NT2/D1 (cell line): Measurements from ENCODE around the gene SLC16A13.

Experiments
- DNase-seq: peaks from one replicate; pipeline ENCODE4 v3.0.0-alpha.2; 2011; ENCODE audit warnings: low read depth, low spot score
- H3K27me3 ChIP-seq: 2 replicates; pipeline ENCODE4 v1.6.0; 2011; ENCODE audit warnings: mild to moderate bottlenecking; ENCODE audit not compliant: insufficient read length, insufficient read depth
- H3K36me3 ChIP-seq: 2 replicates; pipeline ENCODE4 v1.6.1; 2011; ENCODE audit warnings: mild to moderate bottlenecking, low read length, mixed read lengths; ENCODE audit not compliant: insufficient read depth, insufficient read length
- H3K4me1 ChIP-seq: 2 replicates; pipeline ENCODE4 v1.5.1; 2011; ENCODE audit not compliant: insufficient read depth, insufficient read length
- H3K4me3 ChIP-seq: 2 replicates; pipeline ENCODE4 v1.5.1; 2011; ENCODE audit warnings: low read depth; ENCODE audit not compliant: insufficient read length
- H3K9ac ChIP-seq: 2 replicates; pipeline ENCODE4 v1.6.0; 2011; ENCODE audit warnings: low read depth; ENCODE audit not compliant: insufficient read length
- H3K9me3 ChIP-seq: 2 replicates; pipeline ENCODE4 v1.5.1; 2011; ENCODE audit warnings: mild to moderate bottlenecking, low read length; ENCODE audit not compliant: insufficient read depth
- SUZ12 ChIP-seq: IDR thresholded peaks from 2 replicates; pipeline ENCODE4 v1.6.1; 2011; ENCODE audit not compliant: insufficient read length, insufficient read depth; ENCODE audit errors: extremely low read depth
- YY1 ChIP-seq: IDR thresholded peaks from 2 replicates; pipeline ENCODE4 v1.6.1; 2011; ENCODE audit not compliant: insufficient read length, insufficient read depth
- ZNF274 ChIP-seq: IDR thresholded peaks from 2 replicates; pipeline ENCODE4 v1.6.1; 2011; ENCODE audit warnings: mild to moderate bottlenecking, low read depth, low read length

The SLC16A13 gene

GRCh38 chr17:6995500-6996255 lies 40.1 kb upstream of the SLC16A13 start, which contains the start of gene ALOX12:
Gene ALOX12 (plus strand): TSS chr17:6996049. CDS start chr17:6996118, 69 bp downstream.
- TF ChIP-seq SUZ12 (no peak), ZNF274 (no peak), YY1 (no peak)
- Histone ChIP-seq H3K4me3 (peak within 1 kb of the TSS; percentile 41), H3K27me3 (no peaks in the 10 kb centered on the region), H3K9ac (peak within 1 kb of the TSS; percentile 72), H3K9me3 (no peaks in the 10 kb centered on the region), H3K4me1 (peaks cover 5% of the 10 kb centered on the region), H3K36me3 (peaks cover 14% of the 10 kb centered on the region)
- no peak for DNase-seq

GRCh38 chr17:6996256-6997011 lies 39.4 kb upstream of the SLC16A13 start:
- TF ChIP-seq YY1 (no peak), SUZ12 (no peak)
- H3K4me3 ChIP-seq = peak overlapping the region; percentile 41
- DNase-seq = no peak
- H3K9me3 ChIP-seq = no peaks in the 10 kb centered on the region
- no peaks in the 10 kb centered on the region for H3K27me3 ChIP-seq
- H3K9ac ChIP-seq = peak overlapping the region; percentile 72
- peaks cover 5% of the 10 kb centered on the region for H3K4me1 ChIP-seq
- H3K36me3 ChIP-seq = peaks cover 19% of the 10 kb centered on the region

GRCh38 chr17:6997171-6997570 lies 38.6 kb upstream of the SLC16A13 start:
- TF ChIP-seq SUZ12 (no peak), ZNF274 (no peak), YY1 (no peak)
- Histone ChIP-seq H3K9me3 (no peaks in the 10 kb centered on the region), H3K4me1 (peaks cover 5% of the 10 kb centered on the region), H3K4me3 (no peak overlapping the region), H3K9ac (no peak overlapping the region), H3K36me3 (peaks cover 26% of the 10 kb centered on the region), H3K27me3 (no peaks in the 10 kb centered on the region)
- no peak for DNase-seq

- TF ChIP-seq ZNF274 = no peak
- TF ChIP-seq SUZ12 = no peak
- no peak for TF ChIP-seq YY1
- Histone ChIP-seq H3K9me3 (no peaks in the 10 kb centered on the region), H3K27me3 (no peaks in the 10 kb centered on the region), H3K4me1 (peaks cover 5% of the 10 kb centered on the region), H3K4me3 (no peak overlapping the region), H3K36me3 (peaks cover 41% of the 10 kb centered on the region), H3K9ac (no peak overlapping the region)
- no peak for DNase-seq
Measured at GRCh38 chr17:6998855-6999508, 36.8 kb upstream of the SLC16A13 start.

- Histone ChIP-seq H3K9ac (no peak overlapping the region), H3K9me3 (no peaks in the 10 kb centered on the region), H3K4me3 (no peak overlapping the region), H3K36me3 (peaks cover 50% of the 10 kb centered on the region), H3K27me3 (no peaks in the 10 kb centered on the region), H3K4me1 (peaks cover 5% of the 10 kb centered on the region)
- TF ChIP-seq ZNF274 = no peak
- DNase-seq = no peak
Measured at GRCh38 chr17:7001318-7001961, 34.4 kb upstream of the SLC16A13 start.

- no peaks in the 10 kb centered on the region for H3K9me3 ChIP-seq
- H3K9ac ChIP-seq = no peak overlapping the region
- H3K27me3 ChIP-seq = no peaks in the 10 kb centered on the region
- H3K4me3 ChIP-seq = no peak overlapping the region
- TF ChIP-seq ZNF274 (no peak), SUZ12 (no peak), YY1 (no peak)
- DNase-seq = no peak
- no peaks in the 10 kb centered on the region for H3K4me1 ChIP-seq
- H3K36me3 ChIP-seq = peaks cover 51% of the 10 kb centered on the region
Measured at GRCh38 chr17:7002288-7003047, 33.3 kb upstream of the SLC16A13 start.

- no peak for DNase-seq
- TF ChIP-seq YY1 (no peak), ZNF274 (no peak), SUZ12 (no peak)
- Histone ChIP-seq H3K27me3 (no peaks in the 10 kb centered on the region), H3K36me3 (peaks cover 54% of the 10 kb centered on the region), H3K4me3 (no peak overlapping the region), H3K4me1 (no peaks in the 10 kb centered on the region), H3K9me3 (no peaks in the 10 kb centered on the region), H3K9ac (no peak overlapping the region)
Measured at GRCh38 chr17:7003745-7004144, 32.1 kb upstream of the SLC16A13 start.
